Thyroid gland (tissue), 4 donors: ENCODE results near the gene DNAAF1. TPM values are rescaled to one million over a fixed set of nuclear protein-coding genes. Genes with fewer than 3 reads are reported as not detected.
"Not testable (repeated sequence)": the region's sequence is repeated elsewhere in the genome, so short reads cannot be mapped to it uniquely, and the experiment has no call there.

ENCODE experiments used
- DNase-seq, 2 donors: peaks; one replicate each; pipeline ENCODE4 v3.0.0-alpha.2; 2019
- H3K27ac ChIP-seq, 3 donors: fragments of 200-600 bp; sonication (generic); 1 replicate in 2 of 3; 2 replicates in 1 of 3; pipeline ENCODE4 v1.5.1; 2016 to 2019; ENCODE audit warnings: mild to moderate bottlenecking in 1 of 3, moderate library complexity in 1 of 3
- H3K27me3 ChIP-seq: fragments of 200-600 bp; sonication (generic); one replicate; pipeline ENCODE4 v1.5.1; 2019
- H3K36me3 ChIP-seq, 2 donors: fragments of 200-600 bp; sonication (generic); one replicate each; pipeline ENCODE4 v1.5.1; 2016 to 2019
- H3K4me1 ChIP-seq, 2 donors: fragments of 200-600 bp; sonication (generic); one replicate each; pipeline ENCODE4 v1.5.1; 2017 to 2019
- H3K4me3 ChIP-seq, 3 donors: fragments of 200-600 bp; sonication (generic); replicated peaks in 1 of 3; 1 replicate in 2 of 3; 2 replicates in 1 of 3; pipeline ENCODE4 v1.5.1; 2016; ENCODE audit warnings: mild to moderate bottlenecking in 1 of 3
- H3K9me3 ChIP-seq: fragments of 200-600 bp; sonication (generic); one replicate; pipeline ENCODE4 v1.5.1; 2017
- CTCF ChIP-seq, 6 experiments: fragments of 200-600 bp in 3 of 6; fragments of 450-650 bp in 3 of 6; sonication (generic) in 3 of 6; IDR thresholded peaks; one replicate each; pipeline ENCODE4 v1.5.1; 2016 to 2019; ENCODE audit warnings: antibody characterized with exemption in 6 of 6, mild to moderate bottlenecking in 2 of 6, inconsistent platforms in 1 of 6, moderate library complexity in 1 of 6
- POLR2A ChIP-seq, 2 donors: fragments of 450-650 bp; IDR thresholded peaks; one replicate each; pipeline ENCODE4 v1.6.1; 2017; ENCODE audit warnings: antibody characterized with exemption in 2 of 2, mild to moderate bottlenecking in 2 of 2, moderate library complexity in 1 of 2
- WGBS, 2 donors: methylation state at CpG; one replicate each; pipeline ENCODE4 v1.1.5; 2017; 5-methylcytosine and 5-hydroxymethylcytosine counted together
- intact Hi-C: fragments of 100-400 bp; cut with DNase I; formaldehyde crosslinking; loops from one replicate; pipeline ENCODE4 v1.15.1; 2023
- total RNA-seq, 4 donors: library from RNA; depleted of rRNA; stranded (reverse); fragments of >200 nt; gene quantifications; one replicate each; pipeline ENCODE4 v1.2.3, GENCODE V29; 2016

The DNAAF1 gene
- total RNA-seq, 4 donors from 2014 or later: 1.5 to 11.2 (median 2.8) TPM

DNA sequence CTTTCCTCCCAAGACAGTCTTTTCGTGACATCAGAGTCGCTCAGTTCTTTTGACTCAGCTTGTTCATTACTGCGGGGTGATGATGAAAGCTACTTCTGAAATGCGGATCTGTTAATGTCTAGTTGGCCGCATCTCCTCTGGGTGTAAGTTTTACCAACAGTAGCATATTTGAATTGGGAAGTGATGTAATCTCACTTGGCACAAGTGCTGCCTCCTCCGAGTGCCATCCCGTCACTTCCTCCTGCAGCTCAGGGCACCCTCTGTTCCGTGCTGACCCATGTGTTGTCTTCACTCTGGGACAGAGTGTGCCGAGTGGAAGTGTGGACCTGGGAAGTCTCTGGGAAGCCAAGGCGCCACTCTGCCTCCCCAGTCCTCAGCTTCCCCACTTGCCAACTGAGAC, 54.8 kb downstream of the DNAAF1 start:
- Histone ChIP-seq H3K4me3 (no peak overlapping the region), H3K36me3 (no peaks in the 10 kb centered on the region), H3K27ac (no peak overlapping the region), H3K9me3 (no peaks in the 10 kb centered on the region), H3K4me1 (no peaks in the 10 kb centered on the region), H3K27me3 (no peaks in the 10 kb centered on the region)
- TF ChIP-seq CTCF (IDR thresholded peaks at IDR 0.05): no peak
- TF ChIP-seq POLR2A (IDR thresholded peaks at IDR 0.05): no peak
- 73 to 97% methylated on average over 9 to 10 of the region's 10 CpGs for WGBS, 2 donors
- intact Hi-C loops: loop anchor here (10.0 kb wide), 1 partner anchor 285 kb away; no protein-coding TSS in a partner anchor
- DNase-seq: no peak

GRCh38 chr16:84204551-84204950, 59.4 kb downstream of the DNAAF1 start:
- WGBS, 2 donors: 92% methylated on average over 5 of the region's 26 CpGs; no CpG with 5 or more reads in 1 of the 2 donors
- H3K36me3 ChIP-seq, H3K27ac ChIP-seq, H3K27me3 ChIP-seq, H3K9me3 ChIP-seq, H3K4me3 ChIP-seq, intact Hi-C loops, H3K4me1 ChIP-seq, DNase-seq: not testable (repeated sequence)

- 90 to 97% methylated on average over 6 of the region's 6 CpGs for WGBS, 2 donors
These were observed 60.0 kb downstream of the DNAAF1 start for GRCh38 chr16:84205123-84205522.

DNA sequence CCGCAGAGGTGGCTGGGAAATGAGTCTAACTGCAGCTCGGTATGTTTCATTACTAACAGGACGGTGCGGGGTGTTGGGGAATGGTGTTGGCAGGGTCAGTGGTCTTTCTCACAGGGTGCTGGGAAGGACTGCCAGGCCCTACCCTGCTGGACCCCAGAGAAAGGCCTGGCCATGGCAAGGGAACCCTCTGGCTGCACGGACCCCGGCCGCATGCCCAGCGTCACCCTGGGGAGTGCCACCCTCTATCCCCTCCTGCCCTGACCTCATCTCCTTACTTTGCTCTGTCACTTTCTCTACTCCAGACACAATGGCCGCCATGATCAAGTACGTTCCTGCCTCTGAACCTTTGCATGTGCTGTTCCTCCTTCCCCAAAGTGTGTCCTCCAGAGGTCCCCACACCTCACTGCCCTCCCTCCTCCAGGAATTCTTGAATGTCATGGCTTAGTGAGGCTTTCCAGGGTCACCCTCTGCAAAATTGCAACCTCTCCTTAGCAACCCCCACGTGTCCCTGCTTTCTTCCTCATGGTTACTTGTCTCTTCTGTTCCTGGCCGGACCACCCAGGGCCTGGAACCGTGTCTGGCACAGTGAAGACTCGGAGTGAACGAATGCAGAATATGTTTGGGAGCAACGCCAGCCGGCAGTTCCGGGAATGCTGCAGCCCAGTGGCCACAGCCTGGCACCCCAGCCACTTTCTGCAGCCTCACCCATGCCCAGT, 61.0 kb downstream of the DNAAF1 start:
- H3K4me1 ChIP-seq: no peaks in the 10 kb centered on the region
- TF ChIP-seq CTCF (IDR thresholded peaks at IDR 0.05) (no peak), POLR2A (IDR thresholded peaks at IDR 0.05) (no peak)
- H3K36me3 ChIP-seq: no peaks in the 10 kb centered on the region
- intact Hi-C loops: no loop called here
- no peaks in the 10 kb centered on the region for H3K27me3 ChIP-seq
- H3K27ac ChIP-seq: no peak overlapping the region
- WGBS, 2 donors: 91 to 94% methylated on average over 18 of the region's 18 CpGs
- DNase-seq: no peak
- H3K4me3 ChIP-seq: no peak overlapping the region
- H3K9me3 ChIP-seq: no peaks in the 10 kb centered on the region

More at GRCh38 chr16:84205123-84205522, 60.0 kb downstream of the DNAAF1 start:
- H3K27ac ChIP-seq, intact Hi-C loops, DNase-seq, H3K4me3 ChIP-seq, H3K4me1 ChIP-seq, H3K36me3 ChIP-seq, H3K27me3 ChIP-seq, H3K9me3 ChIP-seq: not testable (repeated sequence)

- H3K27me3 ChIP-seq: no peaks in the 10 kb centered on the region
- no peaks in the 10 kb centered on the region for H3K9me3 ChIP-seq
- peak; percentile 41 to 56 for DNase-seq
- WGBS, 2 donors: 37 to 45% methylated on average over 5 to 6 of the region's 6 CpGs
- no peaks in the 10 kb centered on the region for H3K4me1 ChIP-seq
- no peak overlapping the region for H3K4me3 ChIP-seq
- no peak overlapping the region for H3K27ac ChIP-seq
- TF ChIP-seq CTCF (IDR thresholded peaks at IDR 0.05) (no peak), POLR2A (IDR thresholded peaks at IDR 0.05) (no peak)
- intact Hi-C loops: no loop called here
- H3K36me3 ChIP-seq: no peaks in the 10 kb centered on the region
These were observed 62.1 kb downstream of the DNAAF1 start for GRCh38 chr16:84207251-84207650.

GRCh38 chr16:84207879-84208278, 62.8 kb downstream of the DNAAF1 start:
- Histone ChIP-seq H3K9me3 (no peaks in the 10 kb centered on the region), H3K27ac (no peak overlapping the region), H3K36me3 (no peaks in the 10 kb centered on the region), H3K4me1 (no peaks in the 10 kb centered on the region), H3K27me3 (no peaks in the 10 kb centered on the region), H3K4me3 (no peak overlapping the region)
- TF ChIP-seq POLR2A (IDR thresholded peaks at IDR 0.05) (no peak), CTCF (IDR thresholded peaks at IDR 0.05) (no peak)
- DNase-seq: no peak
- 85 to 93% methylated on average over 8 of the region's 8 CpGs for WGBS, 2 donors
- intact Hi-C loops: no loop called here
